Caki2 (cell line): ENCODE results near the gene ZFYVE28. TPM values are rescaled to one million over a fixed set of nuclear protein-coding genes. Genes with fewer than 3 reads are reported as not detected.

ENCODE experiments used
- DNase-seq: peaks from one replicate; pipeline ENCODE4 v3.0.0-alpha.2; 2015; ENCODE audit warnings: low read depth
- in situ Hi-C: cut with HindIII; loops from 2 replicates; pipeline ENCODE4 v1.10.0; 2016; ENCODE audit warnings: low sequenced_read_pairs, low pct_unique_long_range_greater_than_20kb, mixed read lengths
- total RNA-seq: library from RNA; depleted of rRNA; stranded (reverse); fragments of >200 nt; shearing (Covaris generic); gene quantifications from 2 replicates; pipeline ENCODE4 v1.2.3, GENCODE V29; 2014; ENCODE audit warnings: low replicate concordance

ZFYVE28 gene
- total RNA-seq, 1 experiment from 2014 or later, result 0.91 TPM

DNA sequence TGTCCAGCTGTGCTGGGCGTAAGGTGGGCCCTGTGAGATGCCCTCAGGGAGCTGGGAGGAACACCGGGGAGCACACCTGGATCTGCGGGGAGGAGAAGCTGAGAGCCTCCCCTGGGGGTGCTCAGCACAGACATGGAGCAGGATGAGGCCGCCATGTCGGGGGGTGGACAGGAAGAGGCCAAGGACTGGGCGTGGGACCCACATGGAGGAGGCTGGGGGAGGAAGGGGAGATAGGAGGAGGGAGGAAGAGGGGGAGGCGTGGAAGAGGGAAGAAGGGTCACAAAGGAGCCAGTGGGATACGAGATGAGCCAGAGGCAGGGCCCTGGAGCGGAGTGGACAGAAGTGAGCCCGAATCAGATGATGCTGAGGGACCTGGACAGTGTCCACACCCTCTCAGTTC, 66.3 kb downstream of the ZFYVE28 start:
- in situ Hi-C loops, result no loop called here

DNA sequence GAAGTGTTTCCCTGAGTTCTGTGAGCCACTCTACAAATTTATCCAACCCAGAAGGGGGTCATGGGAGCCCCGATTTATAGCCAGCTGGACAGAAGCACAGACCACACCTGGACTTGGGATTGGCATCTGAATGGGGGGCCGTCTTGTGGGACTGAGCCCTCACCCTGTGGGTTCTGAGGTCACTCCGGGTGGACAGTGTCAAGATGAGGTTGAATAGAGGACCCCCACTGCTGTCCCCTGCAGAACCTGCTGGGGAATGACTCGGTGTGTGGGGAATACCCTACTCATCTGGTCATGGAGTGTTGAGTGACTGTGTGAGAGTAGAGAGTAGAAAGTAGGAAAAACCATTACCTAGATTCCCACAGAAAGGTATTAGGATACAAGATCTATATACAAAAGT, 67.5 kb downstream of the ZFYVE28 start:
- no peak for DNase-seq
- in situ Hi-C loops, result no loop called here

More for the DNA sequence above, 66.3 kb downstream of the ZFYVE28 start:
- no peak for DNase-seq

DNA sequence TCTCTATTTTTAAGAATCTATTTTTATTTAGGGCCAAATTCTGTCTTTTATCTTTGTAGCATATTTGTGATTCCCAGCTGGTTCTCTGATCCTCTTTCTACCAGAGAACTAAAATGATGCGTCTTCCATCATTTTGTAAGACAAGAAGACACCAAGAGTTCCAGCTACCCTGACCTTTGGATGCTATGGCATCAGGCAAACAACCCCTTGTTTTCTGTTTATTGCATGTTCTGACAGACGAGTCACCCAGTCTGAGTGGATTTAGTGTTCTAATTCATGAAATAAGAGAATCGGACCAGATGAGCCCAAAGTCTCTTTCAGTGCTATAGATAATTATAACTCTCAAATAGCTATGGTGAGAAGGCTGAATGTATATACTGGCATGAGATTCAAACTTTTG, 69.7 kb downstream of the ZFYVE28 start:
- no peak for DNase-seq
- in situ Hi-C loops, result no loop called here

DNA sequence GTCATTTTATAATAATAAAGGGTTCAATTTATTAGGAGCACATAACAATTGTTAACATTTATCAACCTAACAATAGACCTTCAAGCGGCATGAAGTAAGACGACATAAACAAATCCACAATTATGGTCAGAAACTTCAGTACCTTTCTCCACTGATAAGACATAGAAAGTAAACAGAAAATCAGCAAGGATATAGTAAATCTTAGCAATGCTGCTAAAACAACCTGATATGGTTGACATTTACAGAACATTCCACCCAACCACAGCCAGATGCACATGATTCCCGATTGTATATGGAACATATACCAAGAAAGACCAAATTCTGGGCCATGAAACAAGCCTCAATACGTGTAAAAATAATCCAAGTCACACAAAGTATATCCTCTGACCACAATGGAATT, 71.3 kb downstream of the ZFYVE28 start:
- in situ Hi-C loops, result no loop called here
- DNase-seq, result no peak

DNA sequence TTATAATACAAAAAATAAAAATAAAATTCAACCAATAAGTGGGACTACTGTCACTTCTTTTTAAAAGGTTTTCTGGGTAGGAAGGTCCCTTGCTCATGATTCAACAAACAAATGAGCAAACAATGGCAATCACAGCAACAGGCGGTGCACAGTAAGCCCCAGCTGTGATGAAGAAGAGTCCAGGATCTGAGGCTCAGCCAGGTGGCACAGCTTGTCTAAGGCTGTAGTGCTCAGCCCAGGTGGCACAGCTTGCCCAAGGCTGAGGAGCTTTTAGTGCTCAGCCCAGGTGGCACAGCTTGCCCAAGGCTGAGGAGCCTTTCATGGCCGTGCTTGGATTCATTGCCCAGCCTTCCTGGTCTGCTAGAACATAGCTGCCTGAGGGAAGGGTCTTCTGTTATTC, 75.0 kb downstream of the ZFYVE28 start:
- DNase-seq, result no peak
- in situ Hi-C loops, result no loop called here

DNA sequence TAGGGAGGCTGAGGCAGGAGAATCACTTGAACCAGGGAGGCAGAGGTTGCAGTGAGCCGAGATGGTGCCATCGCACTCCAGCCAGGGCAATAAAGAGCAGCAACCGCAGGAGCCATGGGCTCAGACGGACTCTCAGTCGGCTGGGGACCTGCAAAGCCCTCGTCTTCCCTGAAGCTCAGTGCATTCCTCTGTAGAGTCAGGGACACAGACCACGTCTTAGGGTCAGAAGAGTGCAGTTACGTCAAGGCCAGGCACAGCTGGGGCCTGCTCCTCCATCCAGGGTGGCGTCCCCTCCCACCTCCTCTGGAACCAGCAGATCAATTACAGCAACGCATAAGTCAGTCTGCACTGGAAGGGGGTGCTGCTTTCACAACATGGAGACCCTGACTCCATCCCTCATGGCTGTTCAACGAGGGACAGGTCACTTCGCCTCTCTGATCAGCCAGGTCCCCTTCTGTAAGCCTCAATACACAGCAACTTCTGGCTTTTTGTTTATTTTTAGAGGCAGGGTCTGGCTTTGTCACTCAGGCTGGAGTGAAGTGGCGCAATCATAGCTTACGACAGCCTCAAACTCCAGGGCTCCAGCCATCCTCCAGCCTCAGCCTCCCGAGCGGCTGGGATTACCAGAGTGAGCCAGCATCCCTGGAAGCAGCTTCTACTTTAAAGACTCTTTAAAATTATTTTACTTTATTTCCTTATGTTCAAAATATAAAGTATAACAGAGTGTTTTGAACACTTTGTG, 76.4 kb downstream of the ZFYVE28 start:
- in situ Hi-C loops, result no loop called here
- no peak for DNase-seq

DNA sequence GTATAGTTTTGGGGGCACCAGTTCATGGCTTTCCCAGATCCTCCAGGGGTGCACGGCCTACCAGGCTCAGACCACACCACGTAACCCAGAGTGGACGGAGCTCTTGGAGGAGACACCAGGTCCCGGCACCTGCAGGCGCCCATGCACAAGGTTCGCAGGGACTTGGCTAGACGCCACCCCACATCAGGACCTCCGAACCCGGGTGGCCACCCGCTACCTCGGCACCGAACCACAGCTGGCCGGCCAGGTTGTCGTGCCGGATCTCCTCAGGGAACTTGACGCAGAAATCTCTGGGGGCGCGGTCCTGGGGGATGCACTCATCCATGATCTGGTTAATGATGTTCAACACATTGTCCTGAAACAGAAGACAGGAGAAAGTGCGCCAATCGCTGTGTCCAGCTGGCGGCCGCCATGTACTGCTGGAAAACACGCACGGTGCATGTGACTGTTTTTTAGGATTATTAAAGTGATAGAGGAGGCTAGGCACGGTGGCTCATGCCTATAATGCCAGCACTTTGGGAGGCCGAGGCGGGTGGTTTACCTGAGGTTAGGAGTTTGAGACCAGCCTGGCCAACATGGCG, 77.1 kb downstream of the ZFYVE28 start:
- in situ Hi-C loops, result no loop called here
- no peak for DNase-seq

DNA sequence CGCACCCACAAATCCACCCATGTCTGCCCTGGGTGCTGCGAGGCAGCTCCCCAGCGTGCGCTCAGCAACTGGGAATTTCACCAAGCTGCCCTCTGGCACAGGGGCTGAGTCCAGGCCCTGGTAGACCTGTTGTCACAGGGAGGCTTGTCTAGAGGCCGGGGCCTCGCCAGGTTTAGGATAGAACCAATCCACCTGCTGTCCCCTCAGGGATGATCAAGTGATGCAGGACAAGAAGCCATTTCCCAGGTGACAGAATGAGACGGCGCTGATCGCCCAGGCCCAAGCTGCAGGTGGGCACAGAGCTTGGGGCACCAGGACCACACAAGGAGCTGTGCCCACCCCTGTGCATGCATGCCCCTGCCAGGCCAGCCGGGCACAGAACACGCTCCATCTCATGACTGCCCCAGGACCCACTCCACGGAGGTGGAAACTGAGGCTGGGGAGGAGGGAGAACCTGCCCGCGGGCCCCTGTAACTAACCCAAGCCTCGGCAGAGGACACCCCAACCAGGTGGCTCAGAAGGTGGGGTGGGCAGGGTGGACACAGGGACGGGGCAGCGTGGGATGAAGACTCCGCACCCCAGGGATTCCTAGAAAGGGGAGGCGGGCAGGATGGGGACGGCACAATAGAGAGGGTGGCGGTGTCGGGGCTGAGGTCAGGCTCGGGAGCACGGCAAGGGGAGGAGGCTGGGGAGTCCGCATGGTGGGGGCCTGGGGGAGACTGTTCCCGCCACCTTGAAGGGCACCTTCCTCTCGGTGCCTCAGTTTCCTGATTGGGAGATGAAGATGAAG, 78.0 kb downstream of the ZFYVE28 start:
- in situ Hi-C loops, result no loop called here
- DNase-seq, result no peak

DNA sequence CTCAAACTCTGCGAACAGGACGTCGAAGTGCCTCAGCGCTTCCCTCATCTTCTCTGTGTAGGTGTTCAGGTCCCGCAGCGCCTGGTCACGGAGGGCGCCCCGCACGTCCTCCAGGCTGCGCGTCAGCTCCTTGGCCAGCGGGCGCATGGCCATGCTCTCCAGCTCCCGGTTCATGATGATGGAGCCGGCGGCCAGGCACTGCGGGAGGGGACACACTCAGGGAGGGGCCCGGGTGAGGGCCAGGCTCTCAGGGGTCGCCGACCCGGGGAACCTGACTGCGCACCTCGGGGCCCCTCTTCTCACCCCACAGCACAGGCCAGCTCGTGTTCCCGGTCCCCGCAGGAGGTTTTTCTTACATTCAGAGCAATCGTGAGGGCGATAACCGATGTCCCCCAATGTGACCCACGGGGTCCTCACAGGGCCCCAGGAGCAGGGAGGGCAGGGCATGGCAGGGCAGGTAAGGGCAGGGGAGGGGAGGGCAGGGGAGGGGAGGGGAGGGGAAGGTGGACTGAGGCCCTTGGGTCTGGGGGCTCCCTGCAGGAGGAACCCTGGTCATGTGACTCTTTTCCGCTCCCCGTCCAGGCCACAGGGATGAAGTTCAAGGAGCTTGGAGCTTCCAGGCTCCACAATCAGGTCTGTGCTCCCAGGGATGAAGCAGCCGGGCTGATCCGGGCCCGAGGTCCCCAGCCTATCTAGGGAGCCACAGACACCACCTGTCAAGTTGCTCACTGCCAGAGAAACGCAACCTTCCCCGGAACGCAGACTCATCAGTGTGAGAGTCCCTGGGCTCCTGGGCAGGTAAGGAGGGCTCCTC, 78.8 kb downstream of the ZFYVE28 start:
- in situ Hi-C loops, result no loop called here
- DNase-seq, result no peak

DNA sequence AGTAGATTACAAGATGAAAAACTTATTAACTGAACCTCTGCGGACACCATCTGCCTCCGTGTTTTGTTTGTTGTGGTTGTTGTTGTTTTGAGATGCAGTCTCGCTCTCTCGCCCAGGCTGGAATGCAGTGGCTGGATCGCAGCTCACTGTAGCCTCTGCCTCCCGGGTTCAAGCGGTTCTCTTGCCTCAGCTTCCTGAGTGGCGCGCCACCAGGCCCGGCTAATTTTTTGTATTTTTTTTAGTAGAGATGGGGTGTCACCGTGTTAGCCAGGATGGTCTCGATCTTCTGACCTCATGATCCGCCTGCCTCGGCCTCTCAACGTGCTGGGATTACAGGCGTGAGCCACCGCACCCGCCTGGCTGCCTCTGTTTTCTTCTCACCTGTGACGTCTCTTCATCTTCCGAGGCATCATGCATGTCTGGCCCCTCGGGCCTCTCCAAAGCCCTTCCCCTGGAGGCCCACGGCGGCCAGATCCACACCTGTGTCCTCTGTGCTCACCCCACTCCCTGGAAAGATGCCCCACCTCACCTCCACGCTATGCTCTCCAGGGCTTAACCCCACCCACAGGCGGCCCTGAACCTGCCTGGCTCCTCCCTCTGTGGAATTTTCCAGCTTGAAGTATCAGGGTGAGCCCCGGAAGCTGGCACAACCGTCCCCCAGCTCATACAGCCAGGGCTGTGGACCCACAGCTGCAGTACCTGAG, 79.5 kb downstream of the ZFYVE28 start:
- no peak for DNase-seq
- in situ Hi-C loops, result no loop called here

DNA sequence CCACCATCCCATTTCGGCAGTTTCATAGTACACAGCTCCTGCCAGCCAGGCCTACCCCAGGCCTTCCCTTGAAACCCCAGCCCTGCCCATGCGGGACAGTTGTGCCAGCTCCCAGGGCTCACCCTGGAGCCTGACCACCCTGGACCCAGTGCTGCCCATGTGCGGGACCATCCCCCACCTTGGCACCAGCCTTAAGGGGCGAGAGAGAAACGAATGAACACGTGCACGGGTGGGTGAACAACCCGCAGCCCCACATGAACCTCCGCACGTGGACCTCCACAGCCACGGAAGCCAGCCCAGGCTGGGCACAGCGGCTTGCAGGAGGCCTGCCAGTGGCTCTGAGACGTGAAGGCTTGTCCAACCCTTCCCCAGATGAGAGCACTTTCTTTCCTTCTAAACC, 80.5 kb downstream of the ZFYVE28 start:
- no peak for DNase-seq

DNA sequence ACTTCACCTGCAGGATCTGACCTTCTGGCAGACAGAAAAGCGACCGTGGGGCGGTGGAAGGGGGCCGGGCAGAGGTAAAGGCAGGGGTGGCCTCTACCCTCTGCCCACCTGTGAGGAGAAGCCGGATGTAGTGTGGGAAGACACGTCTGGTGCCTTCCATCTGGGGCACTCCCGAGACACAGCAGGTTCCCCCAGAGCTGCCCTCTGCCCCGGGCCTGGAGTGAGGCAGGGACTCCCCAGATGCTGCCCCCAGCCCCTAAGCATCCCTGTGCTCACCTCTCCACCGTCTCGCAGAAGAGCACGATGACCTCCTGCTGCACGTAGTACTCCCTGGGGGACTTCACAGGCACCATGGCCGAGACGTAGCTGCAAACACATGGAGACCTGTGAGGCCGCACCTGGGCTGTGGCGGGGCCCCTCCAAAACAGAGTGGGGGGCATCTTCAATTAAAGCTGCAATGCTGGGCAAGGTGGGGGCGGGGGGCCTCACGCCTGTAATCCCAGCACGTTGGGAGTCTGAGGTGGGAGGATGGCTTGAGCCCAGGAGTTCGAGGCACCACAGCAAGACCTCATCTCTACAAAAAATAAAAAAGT, 81.2 kb downstream of the ZFYVE28 start:
- DNase-seq, result no peak
- in situ Hi-C loops, result no loop called here

More for the DNA sequence above, 80.5 kb downstream of the ZFYVE28 start:
- in situ Hi-C loops, result no loop called here

DNA sequence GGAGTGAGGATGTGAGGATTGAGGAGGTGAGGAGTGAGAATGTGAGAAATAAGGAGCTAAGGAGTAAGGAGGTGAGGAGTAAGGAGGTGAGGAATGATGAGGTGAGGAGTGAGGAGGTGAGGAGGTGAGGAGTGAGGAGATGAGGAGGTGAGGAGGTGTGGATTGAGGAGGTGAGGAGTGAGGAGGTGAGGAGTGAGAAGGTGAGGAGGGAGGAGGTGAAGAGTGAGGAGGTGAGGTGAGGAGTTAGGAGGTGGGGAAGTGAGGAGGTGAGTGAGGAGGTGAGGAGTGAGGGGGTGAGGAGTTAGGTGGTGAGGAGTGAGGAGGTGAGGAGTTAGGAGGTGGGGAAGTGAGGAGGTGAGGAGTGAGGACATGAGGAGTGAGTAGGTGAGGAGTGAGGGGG, 81.8 kb downstream of the ZFYVE28 start:
- in situ Hi-C loops, result no loop called here
- DNase-seq, result no peak

DNA sequence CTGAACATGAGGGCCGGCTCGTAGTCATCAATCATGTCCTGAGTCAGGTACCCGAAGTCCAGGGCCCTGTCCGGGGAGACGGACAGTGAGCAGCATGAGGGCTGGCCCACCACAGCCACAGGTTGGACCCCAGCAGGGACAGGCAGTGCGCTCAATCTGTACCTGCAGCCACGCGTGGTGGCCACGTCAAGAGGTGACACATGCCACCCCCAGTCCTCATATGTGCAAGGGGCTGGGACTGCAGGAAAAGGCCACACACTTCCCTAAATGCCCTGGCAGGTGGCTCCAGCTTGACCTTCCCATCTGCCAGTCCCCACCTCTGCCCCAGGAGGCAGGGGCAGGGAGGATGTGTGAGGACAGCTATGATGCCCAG, 82.7 kb downstream of the ZFYVE28 start:
- no peak for DNase-seq
- in situ Hi-C loops, result no loop called here

DNA sequence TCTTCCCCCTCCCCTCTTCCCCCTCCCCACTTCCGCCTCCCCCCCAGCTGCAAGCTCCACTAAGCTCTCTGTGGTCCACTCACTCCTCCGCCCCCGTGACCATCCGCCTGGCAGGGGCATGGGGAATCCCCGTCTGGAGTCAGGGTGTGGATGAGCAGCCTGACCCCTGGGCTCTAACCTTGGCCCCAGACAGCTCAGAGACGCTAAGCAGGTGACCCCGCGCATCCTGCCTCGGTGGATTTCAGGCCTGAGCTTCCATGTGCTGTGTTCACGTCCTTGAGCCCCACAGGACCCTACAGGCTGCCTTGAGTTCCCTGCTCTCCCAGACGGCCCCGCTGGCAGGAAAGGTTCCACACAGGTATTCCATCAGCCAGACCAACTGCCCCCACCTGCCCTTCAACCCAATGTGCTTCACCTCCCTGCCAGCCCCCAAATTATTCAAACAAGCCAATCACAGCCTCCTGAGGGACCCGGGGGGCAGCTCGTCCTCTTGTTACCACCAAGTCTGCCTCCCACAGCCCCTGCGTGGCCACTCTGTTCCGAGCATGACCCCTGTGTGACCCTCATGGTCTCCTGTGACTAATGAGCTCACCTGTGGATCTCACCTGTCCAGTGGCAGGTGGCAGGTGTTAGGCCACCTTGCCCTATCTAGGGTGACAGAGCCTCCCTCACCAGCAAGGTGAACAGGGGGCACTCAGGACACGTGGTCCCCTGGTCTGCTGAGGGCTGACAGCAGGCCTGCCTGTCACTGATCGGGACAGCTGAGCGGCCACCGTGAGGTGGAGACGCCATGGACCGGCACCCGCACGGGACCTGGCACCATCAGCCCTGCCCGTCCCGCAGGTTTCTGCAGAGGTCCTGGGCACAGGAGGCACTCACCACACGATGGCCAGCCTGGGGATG, 83.4 kb downstream of the ZFYVE28 start:
- no peak for DNase-seq
- in situ Hi-C loops, result no loop called here

DNA sequence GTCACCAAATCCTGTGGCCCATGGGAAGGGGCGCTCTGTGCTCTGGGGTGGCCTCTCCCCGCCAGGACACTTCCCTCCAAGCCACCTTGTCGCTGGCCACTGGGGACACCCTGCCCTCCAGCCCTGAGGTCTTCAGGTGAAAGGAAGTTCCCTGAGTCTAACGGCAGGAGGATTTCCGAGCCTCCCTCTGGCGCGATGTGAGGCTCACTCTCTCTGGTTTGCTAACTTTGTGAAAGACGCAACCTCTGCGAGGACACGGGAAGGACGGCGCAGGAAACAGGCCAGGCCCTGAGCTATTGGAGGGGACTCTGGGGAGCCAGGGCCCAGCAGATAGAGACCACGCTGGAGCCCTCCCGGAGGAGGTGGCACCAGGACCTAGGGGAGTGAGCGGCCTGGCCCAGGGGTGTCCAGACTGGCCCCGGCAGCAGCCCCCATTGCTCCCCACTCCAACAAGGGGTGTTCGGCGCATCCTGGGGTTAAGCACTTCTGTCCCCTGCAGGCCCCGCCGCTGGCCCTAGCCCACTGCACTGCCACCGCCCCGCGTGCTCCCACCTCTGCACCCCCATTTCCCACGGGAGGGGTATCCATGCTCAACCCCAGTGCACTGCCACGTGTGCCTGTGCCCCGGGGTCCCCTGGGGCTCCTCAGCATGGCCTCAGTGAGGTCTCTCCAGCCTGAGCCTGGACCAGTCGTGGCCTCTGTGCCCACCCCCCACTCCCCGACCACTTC, 84.4 kb downstream of the ZFYVE28 start:
- in situ Hi-C loops, result no loop called here
- no peak for DNase-seq
